Fibroblast of the aortic adventitia (primary cell): ENCODE measurements around the gene AGMAT. TPM values are rescaled to one million over a fixed set of nuclear protein-coding genes. Genes with fewer than 3 reads are reported as not detected.

Experiments used
- DNase-seq: peaks from one replicate; pipeline ENCODE4 v3.0.0-alpha.2; 2010; ENCODE audit warnings: low read depth
- H3K4me3 ChIP-seq: 2 replicates; pipeline ENCODE4 v1.5.1; 2011; ENCODE audit warnings: low read depth, mild to moderate bottlenecking, control low read depth, low read length, moderate library complexity
- CTCF ChIP-seq: IDR thresholded peaks from 2 replicates; pipeline ENCODE4 v1.5.1; 2011; ENCODE audit warnings: mild to moderate bottlenecking, low read length, control low read depth, inconsistent platforms; ENCODE audit not compliant: insufficient read depth
- small RNA-seq: library from RNA; depleted of rRNA; stranded (forward); fragments of <200 nt; gene quantifications from one replicate; pipeline ENCODE3, GENCODE V24; 2012
- total RNA-seq: library from RNA; depleted of rRNA; stranded (reverse); fragments of >200 nt; gene quantifications from 2 replicates; pipeline ENCODE4 v1.2.3, GENCODE V29; 2012; ENCODE audit warnings: low replicate concordance

Gene AGMAT
- total RNA-seq, 1 donor, result 1.4 TPM

- no peak for TF ChIP-seq CTCF
- peak overlapping the region; percentile 75 for H3K4me3 ChIP-seq
- DNase-seq, result peak; percentile 54
Observed at GRCh38 chr1:15523104-15524020, 61.5 kb downstream of the AGMAT start.

- no peak for DNase-seq
- no peak overlapping the region for H3K4me3 ChIP-seq
- TF ChIP-seq CTCF, result no peak
Observed at GRCh38 chr1:15522551-15522950, 62.3 kb downstream of the AGMAT start.

Small RNA genes lying within 50 kb of the gene (small RNA-seq; reads per million reads assigned to genes)
- gene CD24P1, result not detected
- gene RNU7-179P, result not detected
- 1.3 reads per million, percentile 47 among the genes with 10 or more reads in this experiment for gene SCARNA21B

Other genes starting within 250 kb of the AGMAT start
- 11.1 and 28.1 TPM in 2 replicates for gene EFHD2, start 175.2 kb downstream of the AGMAT start, total RNA-seq
- not detected in 2 replicates for gene CTRC, start 146.6 kb downstream of the AGMAT start, total RNA-seq
- gene CELA2A, start 128.3 kb downstream of the AGMAT start, total RNA-seq, result not detected in 2 replicates
- gene CELA2B, start 108.9 kb downstream of the AGMAT start, total RNA-seq, result not detected in 2 replicates
- 5.2 and 7.1 TPM in 2 replicates for gene CASP9, start 60.8 kb downstream of the AGMAT start, total RNA-seq
- 8.6 and 20.0 TPM in 2 replicates for gene DNAJC16, start 58.2 kb downstream of the AGMAT start, total RNA-seq
- 14.0 and 26.0 TPM in 2 replicates for gene DDI2, start 32.4 kb upstream of the AGMAT start, total RNA-seq
- gene PLEKHM2, start 99.3 kb upstream of the AGMAT start, total RNA-seq, result 19.3 and 76.5 TPM in 2 replicates
- 0.54 and 0.65 TPM in 2 replicates for gene SLC25A34, start 151.2 kb upstream of the AGMAT start, total RNA-seq
- gene TMEM82, start 157.4 kb upstream of the AGMAT start, total RNA-seq, result not detected in 2 replicates
- gene FBLIM1, start 173.7 kb upstream of the AGMAT start, total RNA-seq, result 41.0 and 114 TPM in 2 replicates
- gene UQCRHL, start 222.6 kb upstream of the AGMAT start, total RNA-seq, result 1.9 and 2.0 TPM in 2 replicates